Thoracic aorta (tissue), 2 donors: ENCODE measurements around the gene NFIX. TPM values are rescaled to one million over a fixed set of nuclear protein-coding genes. Genes with fewer than 3 reads are reported as not detected.

Experiments
- ATAC-seq: fragments of 150-250 bp; one replicate; pipeline ENCODE4 v1.8.0; 2017; ENCODE audit warnings: low read depth; ENCODE audit not compliant: insufficient number of reproducible peaks, low FRiP score
- DNase-seq: peaks from one replicate; pipeline ENCODE4 v3.0.0-alpha.2; 2020; ENCODE audit warnings: low spot score
- H3K27ac ChIP-seq, 2 donors: fragments of 200-600 bp; sonication (generic); 1 replicate in 1 of 2; 2 replicates in 1 of 2; pipeline ENCODE4 v1.5.1; 2016; ENCODE audit warnings: mild to moderate bottlenecking in 2 of 2, moderate library complexity in 2 of 2
- H3K27me3 ChIP-seq: fragments of 200-600 bp; sonication (generic); replicated peaks from 2 replicates; pipeline ENCODE4 v1.6.0; 2016; ENCODE audit warnings: mild to moderate bottlenecking; ENCODE audit not compliant: insufficient read depth
- H3K36me3 ChIP-seq: fragments of 200-600 bp; sonication (generic); one replicate; pipeline ENCODE4 v1.5.1; 2016
- H3K4me1 ChIP-seq, 2 donors: fragments of 200-600 bp; sonication (generic); 1 replicate in 1 of 2; 2 replicates in 1 of 2; pipeline versions ENCODE4 v1.5.1 to v1.6.0; 2016; ENCODE audit warnings: low read depth in 2 of 2, mild to moderate bottlenecking in 1 of 2; ENCODE audit not compliant: control insufficient read depth in 1 of 2
- H3K4me3 ChIP-seq: fragments of 200-600 bp; sonication (generic); 2 replicates; pipeline ENCODE4 v1.5.1; 2016; ENCODE audit warnings: mild to moderate bottlenecking
- H3K9me3 ChIP-seq: fragments of 200-600 bp; sonication (generic); 2 replicates; pipeline ENCODE4 v1.5.1; 2016
- CTCF ChIP-seq: fragments of 200-600 bp; sonication (generic); IDR thresholded peaks from one replicate; pipeline ENCODE4 v1.5.1; 2019; ENCODE audit warnings: antibody characterized with exemption
- total RNA-seq, 2 donors: library from RNA; depleted of rRNA; stranded (reverse); fragments of >200 nt; gene quantifications; one replicate each; pipeline versions ENCODE4 v1.1.0 to v1.2.3, GENCODE V29; 2016

Gene NFIX
- total RNA-seq, 2 donors from 2014 or later = 126 to 145 TPM

GRCh38 chr19:13092158-13092543 is 96.9 kb downstream of the NFIX start:
- Histone ChIP-seq H3K4me1 (peaks cover 41 to 84% of the 10 kb centered on the region in 2 donors), H3K4me3 (peak overlapping the region; percentile 57), H3K27me3 (no peaks in the 10 kb centered on the region), H3K27ac (peak overlapping the region; percentile 95 to 98), H3K9me3 (no peaks in the 10 kb centered on the region), H3K36me3 (peaks cover 14% of the 10 kb centered on the region)
- TF ChIP-seq CTCF = no peak
- DNase-seq (no peak), ATAC-seq (no peak)

- Histone ChIP-seq H3K4me3 (no peak overlapping the region), H3K9me3 (no peaks in the 10 kb centered on the region), H3K4me1 (peaks cover 41 to 81% of the 10 kb centered on the region in 2 donors), H3K27me3 (no peaks in the 10 kb centered on the region), H3K27ac (peak overlapping the region; percentile 95 to 98), H3K36me3 (peaks cover 12% of the 10 kb centered on the region)
- DNase-seq = no peak
- no peak for ATAC-seq
- no peak for TF ChIP-seq CTCF
These were observed 97.4 kb downstream of the NFIX start for GRCh38 chr19:13092606-13093235.

GRCh38 chr19:13093407-13094105 is 98.3 kb downstream of the NFIX start:
- ATAC-seq = no peak
- no peak for DNase-seq
- Histone ChIP-seq H3K27me3 (no peaks in the 10 kb centered on the region), H3K4me3 (no peak overlapping the region), H3K36me3 (peaks cover 12% of the 10 kb centered on the region), H3K27ac (peak overlapping the region; percentile 95 to 98), H3K9me3 (no peaks in the 10 kb centered on the region), H3K4me1 (peaks cover 41 to 79% of the 10 kb centered on the region in 2 donors)
- peak; percentile 98 for TF ChIP-seq CTCF

GRCh38 chr19:13094106-13094504 is 98.8 kb downstream of the NFIX start:
- DNase-seq (no peak), ATAC-seq (no peak)
- no peaks in the 10 kb centered on the region for H3K9me3 ChIP-seq
- H3K27me3 ChIP-seq = no peaks in the 10 kb centered on the region
- peaks cover 12% of the 10 kb centered on the region for H3K36me3 ChIP-seq
- H3K27ac ChIP-seq = peak overlapping the region; percentile 95 to 98
- no peak overlapping the region for H3K4me3 ChIP-seq
- no peak for TF ChIP-seq CTCF
- H3K4me1 ChIP-seq = peaks cover 41 to 78% of the 10 kb centered on the region in 2 donors

GRCh38 chr19:13094771-13095392 is 99.6 kb downstream of the NFIX start:
- ATAC-seq (no peak), DNase-seq (no peak)
- peak overlapping the region; percentile 55 for H3K4me3 ChIP-seq
- H3K4me1 ChIP-seq = peaks cover 37 to 74% of the 10 kb centered on the region in 2 donors
- H3K36me3 ChIP-seq = peaks cover 12% of the 10 kb centered on the region
- no peaks in the 10 kb centered on the region for H3K27me3 ChIP-seq
- peak overlapping the region; percentile 50 to 95 for H3K27ac ChIP-seq
- no peak for TF ChIP-seq CTCF
- H3K9me3 ChIP-seq = no peaks in the 10 kb centered on the region
